ENCODE measurements around the gene ZNF296. TPM values are rescaled to one million over a fixed set of nuclear protein-coding genes. Genes with fewer than 3 reads are reported as not detected.

The ZNF296 gene
- total RNA-seq, 1 experiment from 2014 or later = 9.2 TPM

- peaks cover 31 to 33% of the 10 kb centered on the region in 2 experiments for H3K36me3 ChIP-seq (ENCODE audit: control insufficient read depth in 1 of 2, insufficient read depth in 2 of 2, low read length in 2 of 2)
- H3K9me2 ChIP-seq (ENCODE audit: insufficient read depth) = no peaks in the 10 kb centered on the region
- no peak for TF ChIP-seq ATF3 (IDR thresholded peaks at IDR 0.05)
- TF ChIP-seq EGR1 (IDR thresholded peaks at IDR 0.05; ENCODE audit: low read depth) = no peak
- TF ChIP-seq TCF7L2 (IDR thresholded peaks at IDR 0.05; ENCODE audit: borderline replicate concordance, extremely low read depth, insufficient read depth, insufficient read length) = no peak
- TF ChIP-seq JUND (IDR thresholded peaks at IDR 0.05) = no peak
- TF ChIP-seq ZNF274 (IDR thresholded peaks at IDR 0.05; ENCODE audit: low read depth, low read length) = no peak
- no peak for TF ChIP-seq SRF (IDR thresholded peaks at IDR 0.05; ENCODE audit: low read depth)
- TF ChIP-seq POLR2AphosphoS5 (IDR thresholded peaks at IDR 0.05; ENCODE audit: low read depth, low read length) = no peak
- no peak for DNase-seq (ENCODE audit: low read depth, low spot score)
- peaks cover 7 to 9% of the 10 kb centered on the region in 2 experiments for H3K4me1 ChIP-seq (ENCODE audit: control insufficient read depth in 1 of 2, insufficient read depth in 2 of 2, low read length in 2 of 2)
- RAD21 ChIA-PET (ENCODE audit: low non-redundant PET in 1 of 2, low total read pairs in 2 of 2, uncharacterized antibody in 2 of 2, unreplicated experiment in 2 of 2) = no interaction called here
- H3K27me3 ChIP-seq (ENCODE audit: insufficient read depth, low read length) = no peaks in the 10 kb centered on the region
- peak overlapping the region; percentile 94 for H3K4me2 ChIP-seq (ENCODE audit: low read length)
- H3K9me3 ChIP-seq (ENCODE audit: control insufficient read depth in 1 of 2, insufficient read depth in 1 of 2, low read depth in 1 of 2, low read length in 2 of 2) = no peaks in the 10 kb centered on the region
- ATAC-seq = no peak
- H3K79me2 ChIP-seq (ENCODE audit: insufficient read depth, low read length) = peaks cover 61% of the 10 kb centered on the region
- peaks cover 15% of the 10 kb centered on the region; the same call in 1 of the 2 replicates for H4K20me1 ChIP-seq (ENCODE audit: insufficient read depth)
- BruUV-seq (replicated peaks) = TSS peak; percentile 61
- H2AFZ ChIP-seq (ENCODE audit: low read depth, low read length, poor library complexity, severe bottlenecking) = no peak overlapping the region
- 0 out of 2 replicates have a peak overlapping the region, but pooled peaks have one; percentile 89 for H3K27ac ChIP-seq (ENCODE audit: low read depth, low read length)
- peak overlapping the region; percentile 90 for H3K9ac ChIP-seq (ENCODE audit: low read length)
- POLR2A ChIA-PET = interaction anchor here (1.0 kb wide), 1 partner anchor 150 kb away, joined by 3 read pairs; no protein-coding TSS in a partner anchor
- CTCF ChIA-PET = interaction anchor here (1.9 kb wide), 1 partner anchor 19 kb away, joined by 18 read pairs; no protein-coding TSS in a partner anchor
- peak overlapping the region; percentile 94 to 95 for H3K4me3 ChIP-seq (replicated peaks in 1 of 2; ENCODE audit: low read depth in 1 of 2, low read length in 2 of 2)
- intact Hi-C loops (cut with micrococcal nuclease) = no loop called here
Measured at GRCh38 chr19:45040059-45040771, 36.1 kb downstream of the ZNF296 start.

All from HCT116 (cell line).